Suprapubic skin (tissue), 4 donors: ENCODE data around the gene TRAPPC2L. TPM values are rescaled to one million over a fixed set of nuclear protein-coding genes. Genes with fewer than 3 reads are reported as not detected.

Experiments
- DNase-seq, 2 donors: peaks; one replicate each; pipeline ENCODE4 v3.0.0-alpha.2; 2019; ENCODE audit warnings: low spot score in 2 of 2
- H3K27ac ChIP-seq: fragments of 200-600 bp; sonication (generic); one replicate; pipeline ENCODE4 v1.5.1; 2019
- H3K27me3 ChIP-seq: fragments of 200-600 bp; sonication (generic); one replicate; pipeline ENCODE4 v1.5.1; 2019
- H3K36me3 ChIP-seq: fragments of 200-600 bp; sonication (generic); one replicate; pipeline ENCODE4 v1.5.1; 2019
- H3K4me1 ChIP-seq: fragments of 200-600 bp; sonication (generic); one replicate; pipeline ENCODE4 v1.5.1; 2019
- H3K4me3 ChIP-seq: fragments of 200-600 bp; sonication (generic); one replicate; pipeline ENCODE4 v1.5.1; 2019; ENCODE audit warnings: mild to moderate bottlenecking
- H3K9me3 ChIP-seq: fragments of 200-600 bp; sonication (generic); one replicate; pipeline ENCODE4 v1.5.1; 2019
- EP300 ChIP-seq: sonication (generic); formaldehyde crosslinking; IDR thresholded peaks from one replicate; pipeline ENCODE4 v1.6.1; 2017; ENCODE audit warnings: antibody characterized with exemption
- POLR2A ChIP-seq, 2 donors: fragments of 450-650 bp; IDR thresholded peaks; one replicate each; pipeline ENCODE4 v1.6.1; 2017; ENCODE audit warnings: antibody characterized with exemption in 2 of 2, mild to moderate bottlenecking in 2 of 2, moderate library complexity in 2 of 2
- POLR2AphosphoS5 ChIP-seq, 3 donors: sonication (generic); formaldehyde crosslinking; IDR thresholded peaks; one replicate each; pipeline ENCODE4 v1.6.1; 2017; ENCODE audit warnings: antibody characterized with exemption in 3 of 3
- WGBS: methylation state at CpG from one replicate; pipeline ENCODE4 v1.1.5; 2018; 5-methylcytosine and 5-hydroxymethylcytosine counted together
- total RNA-seq, 4 donors: library from RNA; depleted of rRNA; stranded (reverse); fragments of >200 nt; gene quantifications; one replicate each; pipeline ENCODE4 v1.1.0, GENCODE V29; 2016
- TF ChIP-seq, protein P1 (sequence below), 2 donors: fragments of 200-600 bp in 1 of 2; fragments of 450-650 bp in 1 of 2; sonication (generic) in 1 of 2; IDR thresholded peaks; one replicate each; pipeline ENCODE4 v1.5.1; 2016 to 2019; ENCODE audit warnings: antibody characterized with exemption in 2 of 2, mild to moderate bottlenecking in 1 of 2, moderate library complexity in 1 of 2

The TRAPPC2L gene
- total RNA-seq, 4 donors from 2014 or later, result 31.9 to 49.2 (median 36.3) TPM

DNA sequence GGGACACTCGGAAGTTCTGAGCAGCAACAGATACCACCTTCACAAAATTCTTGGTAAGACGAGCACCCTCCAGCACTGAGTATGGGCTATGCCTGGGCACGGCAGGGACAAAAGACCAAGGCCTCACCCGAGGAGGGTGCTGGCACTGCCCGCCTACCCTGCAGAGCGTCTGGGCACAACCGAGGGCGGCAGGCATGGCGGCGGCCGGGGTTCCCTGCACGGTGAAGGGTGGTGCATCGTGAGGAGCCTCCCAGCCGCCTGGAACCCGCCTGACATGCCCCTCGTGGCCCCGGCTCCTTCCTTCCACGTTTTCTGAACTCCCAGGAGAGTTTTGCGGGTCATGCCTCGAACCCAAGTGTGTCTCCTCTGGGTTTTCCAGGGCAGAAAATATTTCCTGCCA lies 19.1 kb upstream of the TRAPPC2L start:
- no peak overlapping the region for H3K4me3 ChIP-seq
- H3K9me3 ChIP-seq, result no peaks in the 10 kb centered on the region
- H3K27me3 ChIP-seq, result no peaks in the 10 kb centered on the region
- no peak overlapping the region for H3K27ac ChIP-seq
- TF ChIP-seq, protein P1, sequence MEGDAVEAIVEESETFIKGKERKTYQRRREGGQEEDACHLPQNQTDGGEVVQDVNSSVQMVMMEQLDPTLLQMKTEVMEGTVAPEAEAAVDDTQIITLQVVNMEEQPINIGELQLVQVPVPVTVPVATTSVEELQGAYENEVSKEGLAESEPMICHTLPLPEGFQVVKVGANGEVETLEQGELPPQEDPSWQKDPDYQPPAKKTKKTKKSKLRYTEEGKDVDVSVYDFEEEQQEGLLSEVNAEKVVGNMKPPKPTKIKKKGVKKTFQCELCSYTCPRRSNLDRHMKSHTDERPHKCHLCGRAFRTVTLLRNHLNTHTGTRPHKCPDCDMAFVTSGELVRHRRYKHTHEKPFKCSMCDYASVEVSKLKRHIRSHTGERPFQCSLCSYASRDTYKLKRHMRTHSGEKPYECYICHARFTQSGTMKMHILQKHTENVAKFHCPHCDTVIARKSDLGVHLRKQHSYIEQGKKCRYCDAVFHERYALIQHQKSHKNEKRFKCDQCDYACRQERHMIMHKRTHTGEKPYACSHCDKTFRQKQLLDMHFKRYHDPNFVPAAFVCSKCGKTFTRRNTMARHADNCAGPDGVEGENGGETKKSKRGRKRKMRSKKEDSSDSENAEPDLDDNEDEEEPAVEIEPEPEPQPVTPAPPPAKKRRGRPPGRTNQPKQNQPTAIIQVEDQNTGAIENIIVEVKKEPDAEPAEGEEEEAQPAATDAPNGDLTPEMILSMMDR (IDR thresholded peaks at IDR 0.05), result no peak
- TF ChIP-seq POLR2A (IDR thresholded peaks at IDR 0.05) (no peak), EP300 (no peak), POLR2AphosphoS5 (IDR thresholded peaks at IDR 0.05) (no peak)
- H3K36me3 ChIP-seq, result peaks cover 64% of the 10 kb centered on the region
- DNase-seq, result no peak
- H3K4me1 ChIP-seq, result no peaks in the 10 kb centered on the region
- WGBS, result 91% methylated on average over 16 of the region's 20 CpGs

DNA sequence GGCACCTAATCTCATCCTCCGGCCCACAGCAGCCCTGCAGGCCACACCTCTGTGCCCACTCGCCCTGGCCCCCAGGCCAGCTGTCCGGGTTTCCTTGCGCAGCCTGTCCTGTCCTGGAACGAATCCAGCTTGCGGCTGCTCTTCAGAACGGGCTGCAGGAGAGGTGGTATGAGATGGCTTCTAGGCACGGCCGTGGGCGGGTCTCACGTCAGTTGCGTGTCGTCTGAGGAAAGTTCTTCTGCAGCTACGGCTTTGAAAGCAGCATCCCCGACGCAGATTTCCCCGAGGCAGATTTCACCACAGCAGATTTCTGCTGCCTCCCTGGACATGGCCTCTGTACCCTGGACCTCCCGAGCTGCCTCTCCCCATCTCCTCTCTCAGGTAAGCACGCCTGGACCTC lies 18.4 kb upstream of the TRAPPC2L start:
- H3K9me3 ChIP-seq, result no peaks in the 10 kb centered on the region
- no peak overlapping the region for H3K27ac ChIP-seq
- no peaks in the 10 kb centered on the region for H3K27me3 ChIP-seq
- TF ChIP-seq POLR2AphosphoS5 (IDR thresholded peaks at IDR 0.05) (no peak), POLR2A (IDR thresholded peaks at IDR 0.05) (no peak), EP300 (no peak)
- TF ChIP-seq, protein P1 (IDR thresholded peaks at IDR 0.05), result no peak
- H3K4me3 ChIP-seq, result no peak overlapping the region
- H3K36me3 ChIP-seq, result peaks cover 71% of the 10 kb centered on the region
- DNase-seq, result no peak
- 96% methylated on average over 14 of the region's 19 CpGs for WGBS
- H3K4me1 ChIP-seq, result no peaks in the 10 kb centered on the region

DNA sequence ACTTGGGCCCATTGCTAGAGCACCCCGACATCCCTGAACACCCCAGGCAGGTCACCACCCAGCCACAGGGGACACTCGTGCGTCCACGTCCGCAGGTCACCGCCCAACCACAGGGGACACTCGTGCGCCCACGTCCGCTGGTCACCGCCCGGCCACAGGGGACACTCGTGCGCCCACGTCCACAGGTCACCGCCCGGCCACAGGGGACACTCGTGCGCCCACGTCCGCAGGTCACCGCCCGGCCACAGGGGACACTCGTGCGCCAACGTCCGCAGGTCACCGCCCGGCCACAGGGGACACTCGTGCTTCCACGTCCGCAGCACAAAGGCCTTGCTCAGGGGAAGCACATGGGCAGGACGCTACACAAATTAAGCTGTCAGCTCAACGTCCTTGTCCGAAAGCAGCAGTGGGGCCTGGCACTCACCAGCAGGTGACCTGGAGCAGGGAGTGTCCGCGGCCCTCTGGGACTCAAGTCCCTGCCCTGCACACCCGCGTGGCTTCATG lies 17.8 kb upstream of the TRAPPC2L start:
- Histone ChIP-seq H3K27ac (no peak overlapping the region), H3K27me3 (no peaks in the 10 kb centered on the region), H3K4me1 (no peaks in the 10 kb centered on the region), H3K4me3 (no peak overlapping the region), H3K36me3 (peaks cover 71% of the 10 kb centered on the region), H3K9me3 (no peaks in the 10 kb centered on the region)
- 89% methylated on average over 33 of the region's 39 CpGs for WGBS
- DNase-seq, result no peak
- TF ChIP-seq, protein P1 (IDR thresholded peaks at IDR 0.05), result no peak
- TF ChIP-seq POLR2AphosphoS5 (IDR thresholded peaks at IDR 0.05) (no peak), POLR2A (IDR thresholded peaks at IDR 0.05) (no peak), EP300 (no peak)

DNA sequence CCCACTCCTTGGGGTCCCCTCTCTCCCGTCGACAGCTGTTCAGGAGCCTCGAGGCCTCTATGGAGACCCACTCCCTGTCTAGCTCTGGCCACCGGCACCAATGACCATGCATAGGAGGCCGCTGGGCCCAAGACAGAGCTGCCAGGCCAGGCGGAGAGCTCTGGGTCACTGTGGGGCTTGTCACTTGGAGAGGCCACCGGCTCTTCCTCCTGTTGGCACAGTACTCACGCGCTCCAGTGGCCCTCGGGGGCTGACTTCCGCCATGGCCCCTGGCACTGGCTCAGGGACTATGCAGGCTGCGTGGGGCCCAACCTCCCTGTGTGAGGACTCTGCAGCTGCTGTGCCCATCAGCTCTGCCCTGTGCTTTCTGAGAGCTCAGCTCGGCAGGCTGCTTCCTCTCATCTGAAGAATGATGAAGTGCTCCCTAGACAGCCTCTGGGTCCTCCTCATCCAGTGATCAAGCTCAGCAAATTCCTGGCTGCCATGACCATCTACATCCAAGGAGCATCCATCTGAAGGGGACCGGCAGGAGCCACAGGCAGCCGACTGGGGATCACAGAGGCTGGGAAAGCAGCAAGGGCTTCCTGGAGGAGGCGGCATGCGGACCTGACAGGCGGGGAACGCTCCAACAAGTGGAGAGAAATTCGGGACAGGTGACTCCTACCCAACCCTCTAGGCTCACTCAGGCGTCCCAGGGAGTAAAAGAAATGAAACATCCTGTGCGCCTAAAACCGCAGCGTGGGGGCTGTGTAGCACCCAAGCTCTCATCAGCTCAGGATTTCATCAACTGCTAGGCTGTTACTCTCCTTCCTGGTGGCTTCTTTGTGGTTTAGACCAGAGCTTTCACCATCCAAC lies 17.0 kb upstream of the TRAPPC2L start:
- H3K27ac ChIP-seq, result no peak overlapping the region

More for the DNA sequence above, 17.0 kb upstream of the TRAPPC2L start:
- Histone ChIP-seq H3K4me3 (no peak overlapping the region), H3K9me3 (no peaks in the 10 kb centered on the region), H3K4me1 (no peaks in the 10 kb centered on the region), H3K36me3 (peaks cover 65% of the 10 kb centered on the region), H3K27me3 (no peaks in the 10 kb centered on the region)
- DNase-seq, result no peak
- 92% methylated on average over 9 of the region's 24 CpGs for WGBS
- TF ChIP-seq POLR2A (IDR thresholded peaks at IDR 0.05) (no peak), POLR2AphosphoS5 (IDR thresholded peaks at IDR 0.05) (no peak), EP300 (no peak)
- TF ChIP-seq, protein P1 (IDR thresholded peaks at IDR 0.05), result no peak
